NCI-H510A (cell line): ENCODE results near the gene ACAP3.

Source experiments
- DNase-seq: peaks from one replicate; lab custom pipeline; 2025; lab: John Stamatoyannopoulos, UW

ACAP3 gene

DNA sequence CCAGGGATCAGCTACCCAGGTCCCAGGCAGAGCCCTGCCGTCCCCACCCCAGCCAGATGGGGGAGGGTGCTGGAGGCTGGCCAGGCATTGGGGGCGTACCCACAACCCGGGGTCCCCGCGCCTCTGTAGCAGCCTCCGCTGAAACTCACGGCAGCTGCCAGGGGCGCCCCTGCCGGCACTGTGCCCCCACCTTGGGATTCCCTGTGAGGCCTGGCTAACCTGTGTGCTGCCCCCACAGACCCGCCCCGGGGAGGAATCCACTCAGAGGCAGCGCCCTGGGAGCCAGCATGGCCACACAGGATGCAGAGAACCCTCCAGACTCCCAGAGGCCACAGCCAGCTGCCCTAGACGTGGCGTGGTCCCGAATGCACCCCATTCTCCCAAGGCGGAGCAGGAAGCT is 37.7 kb upstream of the ACAP3 start:
- DNase-seq: no peak

DNA sequence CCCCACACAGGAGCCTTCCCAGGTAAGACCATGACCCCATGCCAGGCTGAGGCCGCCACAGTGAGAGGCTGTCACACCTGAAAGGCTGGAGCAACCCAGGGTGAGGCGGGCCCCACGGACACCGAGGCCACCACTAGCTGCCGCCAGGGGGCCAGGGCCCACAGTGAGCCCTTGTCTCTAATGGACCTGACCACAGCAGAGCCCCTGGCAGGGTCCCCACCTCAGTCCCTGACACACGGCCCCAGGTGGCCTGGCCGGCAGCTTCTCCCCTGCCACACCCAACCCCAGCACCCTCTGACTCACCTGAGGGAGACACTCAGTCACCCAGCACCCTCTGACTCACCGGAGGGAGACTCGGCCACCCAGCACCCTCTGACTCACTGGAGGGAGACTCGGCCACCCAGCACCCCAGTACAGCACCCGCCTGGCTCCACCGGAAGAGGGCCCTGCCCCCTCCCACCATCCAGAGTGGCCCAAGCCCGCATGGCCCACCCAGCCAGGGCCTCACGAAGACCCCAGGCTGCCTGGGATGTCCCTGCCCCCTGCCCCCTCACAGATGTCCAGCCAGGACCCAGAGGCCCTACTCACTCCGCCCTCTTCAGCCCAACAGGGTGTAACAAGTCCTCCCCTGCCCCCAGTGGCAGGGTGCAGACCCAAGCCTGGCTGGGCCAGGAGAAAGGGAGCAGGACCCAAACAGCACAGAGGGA is 37.1 kb upstream of the ACAP3 start:
- no peak for DNase-seq

DNA sequence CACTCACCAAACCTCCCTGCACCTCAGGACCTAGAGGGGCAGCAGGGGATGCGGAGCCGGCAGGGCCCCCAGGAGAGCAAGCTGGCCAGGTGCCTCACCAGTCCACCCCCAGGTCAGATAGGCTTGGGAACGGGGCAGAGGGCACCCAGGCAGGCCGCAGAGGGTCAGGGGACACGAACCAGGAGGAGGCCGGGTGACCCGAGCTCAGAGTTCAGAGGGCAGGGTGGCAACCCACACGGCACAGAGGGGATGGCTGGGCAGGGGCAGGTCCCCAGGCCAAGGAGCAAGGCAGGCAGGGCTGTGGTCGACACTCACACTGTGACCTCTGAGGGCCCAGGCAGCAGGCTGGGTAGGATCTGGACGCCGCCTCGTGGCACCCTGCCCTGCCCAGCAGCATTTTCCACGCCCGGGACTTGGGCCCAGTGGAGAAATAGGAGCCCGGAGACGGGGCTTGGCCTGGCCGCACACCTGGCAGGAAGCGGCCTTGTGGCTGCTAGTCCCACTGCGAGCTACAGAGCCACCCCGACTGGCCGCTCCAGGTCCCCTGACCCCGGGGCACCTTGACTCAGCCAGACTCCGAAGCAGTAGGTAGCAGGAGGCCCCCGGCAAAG is 36.2 kb upstream of the ACAP3 start:
- no peak for DNase-seq

DNA sequence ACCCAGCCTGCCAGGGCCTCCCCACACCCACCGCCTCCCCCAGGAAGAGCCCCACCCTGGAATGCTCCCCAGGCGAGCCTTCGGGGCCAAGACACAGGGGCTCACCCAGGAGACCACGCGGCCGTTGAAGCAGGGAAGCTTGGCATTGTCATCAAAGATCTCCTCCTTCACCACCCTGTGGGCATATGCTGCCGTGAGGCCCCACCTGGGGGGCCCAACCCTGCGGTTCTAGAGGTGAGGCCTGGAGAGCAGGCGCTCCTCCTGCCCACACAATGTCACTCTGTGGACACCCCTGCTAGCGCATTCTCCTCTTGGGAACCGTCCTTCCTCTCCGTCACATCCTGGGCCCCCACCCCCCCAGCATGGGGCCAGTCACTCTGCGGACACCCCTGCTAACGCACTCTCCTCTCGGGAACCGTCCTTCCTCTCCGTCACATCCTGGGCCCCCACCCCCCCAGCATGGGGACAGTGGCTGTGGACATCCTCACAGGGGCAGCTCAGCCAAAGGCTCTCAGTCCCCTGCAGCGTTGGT is 34.9 kb upstream of the ACAP3 start:
- DNase-seq: no peak

DNA sequence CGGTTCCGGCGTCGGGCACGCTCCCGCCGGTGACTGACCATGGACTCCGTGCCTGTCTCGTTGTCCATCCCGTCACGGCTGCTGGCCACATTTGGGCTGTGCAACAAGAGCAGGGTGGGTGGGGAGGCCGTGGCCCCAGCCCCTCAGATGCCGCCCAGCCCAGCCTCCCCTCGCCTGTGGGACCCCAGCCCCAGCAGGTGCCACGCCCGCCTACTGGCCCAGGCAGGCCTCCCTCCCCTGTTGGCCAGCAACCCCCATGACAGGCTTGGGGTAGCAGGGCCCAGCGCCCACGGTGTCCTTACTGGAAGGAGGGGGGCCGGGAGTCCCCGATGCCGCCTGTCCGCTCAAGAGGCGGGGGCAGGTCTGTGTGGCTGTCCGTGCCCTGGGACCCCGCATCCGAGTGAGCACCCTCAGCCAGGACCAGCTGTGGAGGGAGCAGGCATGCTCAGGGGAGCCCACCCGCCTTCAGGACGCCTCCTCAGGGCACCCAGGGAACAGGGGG is 34.4 kb upstream of the ACAP3 start:
- DNase-seq: no peak

DNA sequence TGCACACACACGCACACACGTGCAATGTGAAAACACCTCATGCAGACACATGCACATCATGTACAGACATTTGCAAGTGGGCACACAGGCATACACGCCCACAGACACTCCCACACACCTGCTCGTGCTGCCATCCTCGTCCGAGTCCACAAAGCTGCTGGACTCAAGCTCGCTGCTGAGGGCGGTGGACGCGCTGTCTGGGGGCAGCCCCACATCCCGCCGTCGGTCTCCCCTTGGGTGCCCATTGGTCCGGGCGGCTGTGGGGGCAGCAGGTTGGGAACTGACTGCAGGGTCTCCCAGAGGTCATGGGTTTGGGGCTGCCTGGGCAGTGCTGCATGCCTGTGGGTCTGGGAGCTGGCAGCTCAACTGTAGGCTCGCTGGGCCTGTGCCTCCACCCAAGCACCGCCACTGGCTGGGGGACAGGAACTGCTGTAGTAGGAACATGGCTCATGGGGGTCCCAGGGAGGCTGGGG is 33.9 kb upstream of the ACAP3 start:
- DNase-seq: no peak

DNA sequence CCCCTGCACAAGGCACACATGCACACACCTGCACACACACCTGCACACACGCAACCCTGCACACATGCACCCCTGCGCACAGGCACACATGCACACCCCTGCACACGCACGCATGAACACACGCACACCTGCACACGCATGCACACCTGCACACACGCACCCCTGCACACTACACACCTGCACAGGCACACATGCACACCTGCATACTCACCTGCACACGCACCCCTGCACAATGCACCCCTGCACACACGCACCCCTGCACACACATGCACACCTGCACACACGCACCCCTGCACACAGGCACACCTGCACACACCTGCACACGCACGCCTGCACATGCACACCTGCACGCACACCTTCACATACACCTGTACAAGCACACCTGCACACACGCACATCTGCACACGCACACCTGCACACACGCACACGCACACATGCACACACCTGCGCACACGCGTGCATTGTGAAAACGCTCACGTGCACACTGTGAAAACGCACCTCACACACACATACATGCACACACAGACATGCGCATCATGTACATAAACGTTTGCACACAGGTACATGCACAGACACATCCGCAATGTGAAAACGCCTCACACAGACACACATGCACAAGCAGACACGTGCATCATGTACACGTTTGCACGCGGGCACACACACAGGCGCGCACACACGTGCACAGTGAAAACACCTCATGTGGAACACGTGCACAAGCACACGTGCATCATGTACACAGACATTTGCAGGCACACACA is 33.2 kb upstream of the ACAP3 start:
- DNase-seq: no peak

DNA sequence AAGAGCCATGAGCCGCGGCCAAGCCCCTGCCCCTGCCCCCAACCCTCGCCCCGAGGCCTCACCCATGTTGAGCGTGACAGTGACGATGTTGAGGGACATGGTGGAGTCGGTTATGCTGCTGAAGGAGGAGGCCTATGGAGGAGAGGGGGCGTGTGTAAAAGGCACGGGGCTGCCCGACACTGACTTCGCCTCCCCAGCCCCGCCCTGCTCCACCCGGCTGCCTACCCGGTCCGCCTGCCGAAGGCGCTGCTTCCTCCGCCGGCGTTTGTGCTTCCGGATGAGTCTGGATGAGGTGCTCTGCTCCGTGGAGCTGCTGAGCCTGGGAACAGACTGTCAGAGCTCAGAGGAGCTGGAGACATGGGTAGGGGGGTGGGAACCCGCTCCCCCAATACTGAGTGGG is 32.5 kb upstream of the ACAP3 start:
- DNase-seq: no peak

DNA sequence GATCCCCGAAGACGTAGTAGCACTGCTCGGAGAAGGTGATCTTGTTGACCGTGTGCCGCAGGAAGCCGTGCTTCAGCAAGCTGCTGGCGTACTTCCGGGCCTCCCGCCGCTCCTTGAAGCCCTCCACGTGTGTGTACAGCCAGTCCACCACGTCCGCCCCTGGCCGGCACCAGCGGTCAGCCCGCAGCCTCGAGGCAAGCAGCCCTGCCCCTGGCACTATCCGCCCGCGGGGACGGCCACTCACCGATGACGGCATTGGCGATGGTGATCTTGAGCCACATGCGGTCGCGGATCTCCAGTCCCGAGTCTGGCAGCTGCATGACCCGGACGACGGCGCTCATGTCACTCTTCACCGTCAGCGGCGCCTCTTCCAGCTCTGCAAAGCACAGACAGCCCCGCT is 30.5 kb upstream of the ACAP3 start:
- no peak for DNase-seq

DNA sequence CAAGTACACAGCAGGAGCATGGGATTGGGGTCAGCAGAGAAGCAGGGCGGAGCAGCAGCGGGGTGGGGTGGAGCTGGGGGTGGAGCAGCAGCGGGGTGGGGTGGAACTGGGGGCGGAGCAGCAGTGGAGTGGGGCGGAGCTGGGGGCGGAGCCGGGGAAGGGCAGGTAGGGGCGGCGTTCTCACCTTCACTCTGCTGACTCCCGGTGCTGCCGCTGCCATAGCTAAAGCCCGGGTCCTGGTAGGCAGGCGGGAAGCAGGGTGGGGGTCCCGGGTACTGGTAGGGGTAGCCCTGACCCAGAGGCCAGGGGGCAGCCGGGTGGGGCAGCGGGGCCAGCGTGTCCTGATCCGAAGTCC is 30.0 kb upstream of the ACAP3 start:
- DNase-seq: no peak

DNA sequence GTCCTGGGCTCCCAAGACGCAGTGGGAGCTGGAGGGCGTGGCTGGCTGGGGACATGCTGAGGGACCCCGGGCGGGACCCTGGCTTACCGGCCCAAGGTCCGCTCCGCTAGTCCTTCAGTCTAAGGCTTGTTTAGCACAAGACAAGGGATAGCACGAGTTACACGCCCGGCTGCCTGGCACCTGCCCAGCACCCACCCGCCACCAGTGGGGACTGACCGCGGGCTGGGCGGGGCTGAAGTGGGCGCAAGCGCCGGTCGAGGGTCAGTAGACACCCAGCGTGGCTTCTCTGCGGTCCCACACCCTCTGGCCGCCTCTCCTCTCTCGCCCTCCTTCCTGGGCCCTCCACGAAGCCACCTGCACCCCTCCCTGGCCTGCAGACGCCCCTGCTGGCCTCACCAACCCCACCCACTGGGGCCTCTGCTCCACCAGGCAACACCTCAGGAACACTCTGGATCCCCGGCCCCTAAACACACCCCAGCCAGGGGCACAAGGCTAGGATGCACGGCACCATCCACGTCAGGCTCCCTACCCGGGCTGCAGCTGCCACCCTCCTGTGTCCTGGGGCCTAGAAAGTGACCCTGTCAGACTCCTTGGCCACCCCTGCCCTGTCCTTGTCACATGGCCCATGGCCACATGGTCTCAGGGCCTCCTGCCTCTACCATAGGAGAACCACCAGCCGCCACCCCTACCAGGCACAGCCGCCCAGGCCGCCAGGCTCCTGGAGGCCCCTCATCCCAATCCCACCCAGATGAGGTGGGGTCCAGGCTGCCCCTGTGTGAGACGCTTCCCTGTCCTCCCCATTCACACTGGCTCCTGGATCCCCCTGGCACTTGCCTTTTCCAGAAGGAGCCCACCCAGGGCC is 29.4 kb upstream of the ACAP3 start:
- DNase-seq: no peak

DNA sequence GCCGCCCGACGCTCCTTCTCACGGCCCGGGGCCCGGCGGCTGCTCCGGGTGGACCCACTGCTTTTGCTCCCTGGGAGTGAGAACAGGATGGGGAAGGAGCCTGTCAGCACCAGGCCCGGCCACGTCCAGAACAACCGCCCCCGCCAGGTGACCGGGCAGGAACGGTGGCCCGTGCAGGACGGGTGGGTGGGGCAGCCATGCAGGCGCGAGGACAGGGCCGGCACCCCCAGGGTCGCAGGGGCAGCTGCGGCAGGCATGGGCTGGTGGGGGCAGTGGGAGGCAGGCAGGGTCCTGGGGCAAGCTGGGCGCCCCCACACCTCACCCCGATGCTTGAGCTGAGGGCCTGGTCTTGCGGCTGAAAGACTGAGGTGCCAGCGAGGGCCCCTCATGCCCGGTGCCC is 28.7 kb upstream of the ACAP3 start:
- DNase-seq: no peak

DNA sequence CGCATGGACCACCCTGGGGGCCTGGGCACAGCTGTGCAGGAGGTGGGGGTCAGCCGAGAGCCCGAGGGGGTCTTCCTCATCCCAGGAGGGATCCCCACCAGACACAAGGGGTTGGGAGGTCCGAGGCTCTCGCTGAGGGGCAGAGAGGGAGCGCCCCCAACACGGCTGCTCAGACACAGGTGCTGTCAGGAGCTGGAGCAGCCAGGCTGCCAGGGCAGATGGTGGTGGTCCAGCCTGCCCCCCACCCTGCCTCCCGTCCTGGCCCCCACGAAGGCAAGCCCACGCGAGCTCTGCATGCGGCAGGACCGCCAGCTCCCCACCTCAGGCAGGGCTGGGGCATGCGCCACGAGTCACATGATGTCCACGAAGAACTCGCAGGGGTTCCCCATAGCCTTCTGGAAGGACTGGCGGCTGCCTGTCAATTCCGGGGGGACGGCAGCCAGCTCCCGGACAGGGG is 28.1 kb upstream of the ACAP3 start:
- no peak for DNase-seq

DNA sequence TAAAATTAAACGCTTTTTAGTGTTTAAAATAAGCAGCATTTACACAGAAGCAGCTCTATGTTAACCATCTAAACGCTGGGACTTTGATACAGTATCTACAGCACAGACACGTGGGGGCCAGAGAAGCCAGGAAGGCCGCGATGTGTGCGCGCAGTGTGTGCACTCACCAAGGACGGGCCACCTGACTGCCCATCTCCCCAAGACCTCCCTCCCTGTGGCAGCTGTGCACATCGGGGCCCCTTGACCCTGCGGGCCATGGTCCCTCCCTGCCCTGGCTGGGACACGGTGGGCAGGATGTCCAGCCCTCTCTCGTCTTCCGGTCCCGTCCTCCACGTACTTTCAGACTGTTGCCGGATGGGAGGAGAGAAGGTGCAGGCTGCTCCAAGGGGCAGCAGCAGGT is 27.6 kb upstream of the ACAP3 start:
- DNase-seq: no peak

DNA sequence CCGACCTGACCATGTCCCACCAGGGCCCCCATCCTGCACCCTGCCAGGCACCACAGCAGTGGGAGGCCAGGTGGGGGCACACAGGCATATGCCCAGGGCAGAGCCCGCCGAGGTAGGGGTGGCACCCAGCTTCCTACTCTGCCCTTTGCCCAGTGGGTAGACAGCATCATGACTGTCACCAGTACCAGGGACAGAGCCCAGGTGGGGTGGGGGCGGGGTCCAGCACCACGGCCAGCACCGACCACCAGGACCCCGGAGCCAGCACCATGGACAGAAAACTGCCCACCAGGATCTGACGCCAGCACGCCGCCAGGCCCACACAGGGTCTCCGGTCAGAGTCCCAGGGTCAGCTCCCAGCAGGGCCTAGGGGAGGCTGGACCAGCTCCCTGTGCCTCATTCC is 27.1 kb upstream of the ACAP3 start:
- no peak for DNase-seq

DNA sequence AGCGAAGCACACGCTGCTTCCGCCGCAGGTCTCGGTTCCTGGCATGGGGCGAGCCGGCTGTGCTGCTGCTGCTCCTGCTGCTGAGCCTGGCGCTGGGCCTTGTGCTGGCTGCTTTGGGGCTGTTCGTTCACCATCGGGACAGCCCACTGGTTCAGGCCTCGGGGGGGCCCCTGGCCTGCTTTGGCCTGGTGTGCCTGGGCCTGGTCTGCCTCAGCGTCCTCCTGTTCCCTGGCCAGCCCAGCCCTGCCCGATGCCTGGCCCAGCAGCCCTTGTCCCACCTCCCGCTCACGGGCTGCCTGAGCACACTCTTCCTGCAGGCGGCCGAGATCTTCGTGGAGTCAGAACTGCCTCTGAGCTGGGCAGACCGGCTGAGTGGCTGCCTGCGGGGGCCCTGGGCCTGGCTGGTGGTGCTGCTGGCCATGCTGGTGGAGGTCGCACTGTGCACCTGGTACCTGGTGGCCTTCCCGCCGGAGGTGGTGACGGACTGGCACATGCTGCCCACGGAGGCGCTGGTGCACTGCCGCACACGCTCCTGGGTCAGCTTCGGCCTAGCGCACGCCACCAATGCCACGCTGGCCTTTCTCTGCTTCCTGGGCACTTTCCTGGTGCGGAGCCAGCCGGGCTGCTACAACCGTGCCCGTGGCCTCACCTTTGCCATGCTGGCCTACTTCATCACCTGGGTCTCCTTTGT is 26.0 kb upstream of the ACAP3 start:
- no peak for DNase-seq

DNA sequence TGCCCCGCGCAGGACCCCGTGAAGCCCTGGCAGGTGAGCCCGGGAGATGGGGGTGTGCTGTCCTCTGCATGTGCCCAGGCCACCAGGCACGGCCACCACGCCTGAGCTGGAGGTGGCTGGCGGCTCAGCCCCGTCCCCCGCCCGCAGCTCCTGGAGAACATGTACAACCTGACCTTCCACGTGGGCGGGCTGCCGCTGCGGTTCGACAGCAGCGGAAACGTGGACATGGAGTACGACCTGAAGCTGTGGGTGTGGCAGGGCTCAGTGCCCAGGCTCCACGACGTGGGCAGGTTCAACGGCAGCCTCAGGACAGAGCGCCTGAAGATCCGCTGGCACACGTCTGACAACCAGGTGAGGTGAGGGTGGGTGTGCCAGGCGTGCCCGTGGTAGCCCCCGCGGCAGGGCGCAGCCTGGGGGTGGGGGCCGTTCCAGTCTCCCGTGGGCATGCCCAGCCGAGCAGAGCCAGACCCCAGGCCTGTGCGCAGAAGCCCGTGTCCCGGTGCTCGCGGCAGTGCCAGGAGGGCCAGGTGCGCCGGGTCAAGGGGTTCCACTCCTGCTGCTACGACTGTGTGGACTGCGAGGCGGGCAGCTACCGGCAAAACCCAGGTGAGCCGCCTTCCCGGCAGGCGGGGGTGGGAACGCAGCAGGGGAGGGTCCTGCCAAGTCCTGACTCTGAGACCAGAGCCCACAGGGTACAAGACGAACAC is 25.2 kb upstream of the ACAP3 start:
- no peak for DNase-seq

DNA sequence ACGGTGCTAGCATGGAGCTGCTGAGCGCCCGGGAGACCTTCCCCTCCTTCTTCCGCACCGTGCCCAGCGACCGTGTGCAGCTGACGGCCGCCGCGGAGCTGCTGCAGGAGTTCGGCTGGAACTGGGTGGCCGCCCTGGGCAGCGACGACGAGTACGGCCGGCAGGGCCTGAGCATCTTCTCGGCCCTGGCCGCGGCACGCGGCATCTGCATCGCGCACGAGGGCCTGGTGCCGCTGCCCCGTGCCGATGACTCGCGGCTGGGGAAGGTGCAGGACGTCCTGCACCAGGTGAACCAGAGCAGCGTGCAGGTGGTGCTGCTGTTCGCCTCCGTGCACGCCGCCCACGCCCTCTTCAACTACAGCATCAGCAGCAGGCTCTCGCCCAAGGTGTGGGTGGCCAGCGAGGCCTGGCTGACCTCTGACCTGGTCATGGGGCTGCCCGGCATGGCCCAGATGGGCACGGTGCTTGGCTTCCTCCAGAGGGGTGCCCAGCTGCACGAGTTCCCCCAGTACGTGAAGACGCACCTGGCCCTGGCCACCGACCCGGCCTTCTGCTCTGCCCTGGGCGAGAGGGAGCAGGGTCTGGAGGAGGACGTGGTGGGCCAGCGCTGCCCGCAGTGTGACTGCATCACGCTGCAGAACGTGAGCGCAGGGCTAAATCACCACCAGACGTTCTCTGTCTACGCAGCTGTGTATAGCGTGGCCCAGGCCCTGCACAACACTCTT is 24.5 kb upstream of the ACAP3 start:
- DNase-seq: peak; percentile 63

DNA sequence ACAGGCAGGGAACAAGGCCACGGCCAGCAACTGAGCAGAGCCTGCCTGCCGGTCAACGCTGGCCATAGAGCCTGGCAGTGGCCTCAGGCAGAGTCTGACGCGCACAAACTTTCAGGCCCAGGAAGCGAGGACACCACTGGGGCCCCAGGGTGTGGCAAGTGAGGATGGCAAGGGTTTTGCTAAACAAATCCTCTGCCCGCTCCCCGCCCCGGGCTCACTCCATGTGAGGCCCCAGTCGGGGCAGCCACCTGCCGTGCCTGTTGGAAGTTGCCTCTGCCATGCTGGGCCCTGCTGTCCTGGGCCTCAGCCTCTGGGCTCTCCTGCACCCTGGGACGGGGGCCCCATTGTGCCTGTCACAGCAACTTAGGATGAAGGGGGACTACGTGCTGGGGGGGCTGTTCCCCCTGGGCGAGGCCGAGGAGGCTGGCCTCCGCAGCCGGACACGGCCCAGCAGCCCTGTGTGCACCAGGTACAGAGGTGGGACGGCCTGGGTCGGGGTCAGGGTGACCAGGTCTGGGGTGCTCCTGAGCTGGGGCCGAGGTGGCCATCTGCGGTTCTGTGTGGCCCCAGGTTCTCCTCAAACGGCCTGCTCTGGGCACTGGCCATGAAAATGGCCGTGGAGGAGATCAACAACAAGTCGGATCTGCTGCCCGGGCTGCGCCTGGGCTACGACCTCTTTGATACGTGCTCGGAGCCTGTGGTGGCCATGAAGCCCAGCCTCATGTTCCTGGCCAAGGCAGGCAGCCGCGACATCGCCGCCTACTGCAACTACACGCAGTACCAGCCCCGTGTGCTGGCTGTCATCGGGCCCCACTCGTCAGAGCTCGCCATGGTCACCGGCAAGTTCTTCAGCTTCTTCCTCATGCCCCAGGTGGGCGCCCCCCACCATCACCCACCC is 23.6 kb upstream of the ACAP3 start, which contains the start of gene TAS1R3:
TSS of gene TAS1R3 (plus strand) at position 213 of the 898 bp plus-strand sequence. CDS start at position 279, 66 bp downstream.
- peak; percentile 63 for DNase-seq
